ENCODE data around the gene ZBTB45. TPM values are rescaled to one million over a fixed set of nuclear protein-coding genes. Genes with fewer than 3 reads are reported as not detected.

ZBTB45 gene
- total and polyA plus RNA-seq, 9 of the 15 experiments (the other 6 are each of a cell fraction or from before 2014, with no cell fraction given) = 0.08 to 16.1 (median 1.8) TPM

DNA sequence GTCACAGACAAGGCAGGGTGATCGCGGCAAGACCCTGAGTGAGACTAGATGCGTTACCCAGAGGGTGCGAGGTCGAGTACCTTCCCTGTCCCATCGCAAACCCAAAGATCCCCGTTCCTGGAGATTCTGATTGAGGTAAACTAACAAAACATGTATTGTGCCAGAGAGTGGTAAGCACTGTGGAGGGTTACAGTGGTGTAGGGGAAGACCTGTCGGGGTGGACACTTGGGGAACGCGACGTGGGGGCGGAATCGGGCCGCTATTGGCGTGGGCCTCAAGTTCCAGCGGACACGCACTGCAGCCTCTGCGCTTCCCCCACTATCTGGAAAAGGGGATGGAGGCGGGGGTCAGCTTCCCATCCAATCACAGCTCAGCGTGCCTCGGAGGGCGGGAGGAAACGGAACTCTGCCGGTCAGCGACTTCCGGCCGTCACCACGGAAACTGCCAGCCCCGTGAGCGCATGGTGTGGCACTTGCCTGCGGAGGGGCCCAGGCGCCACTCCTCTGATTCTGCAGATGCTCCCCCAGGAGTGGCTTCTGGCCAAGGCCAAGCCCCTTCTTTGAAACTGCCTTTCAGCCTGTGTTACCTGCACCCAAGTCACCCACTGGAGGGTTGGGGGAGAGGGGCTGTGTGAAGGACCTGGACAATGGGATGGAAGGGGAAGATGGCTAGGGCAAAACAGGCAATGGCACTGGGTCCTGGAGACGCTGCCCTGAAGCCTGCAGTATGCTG, 39.8 kb upstream of the ZBTB45 start (continued):
- TF ChIP-seq, protein P1, sequence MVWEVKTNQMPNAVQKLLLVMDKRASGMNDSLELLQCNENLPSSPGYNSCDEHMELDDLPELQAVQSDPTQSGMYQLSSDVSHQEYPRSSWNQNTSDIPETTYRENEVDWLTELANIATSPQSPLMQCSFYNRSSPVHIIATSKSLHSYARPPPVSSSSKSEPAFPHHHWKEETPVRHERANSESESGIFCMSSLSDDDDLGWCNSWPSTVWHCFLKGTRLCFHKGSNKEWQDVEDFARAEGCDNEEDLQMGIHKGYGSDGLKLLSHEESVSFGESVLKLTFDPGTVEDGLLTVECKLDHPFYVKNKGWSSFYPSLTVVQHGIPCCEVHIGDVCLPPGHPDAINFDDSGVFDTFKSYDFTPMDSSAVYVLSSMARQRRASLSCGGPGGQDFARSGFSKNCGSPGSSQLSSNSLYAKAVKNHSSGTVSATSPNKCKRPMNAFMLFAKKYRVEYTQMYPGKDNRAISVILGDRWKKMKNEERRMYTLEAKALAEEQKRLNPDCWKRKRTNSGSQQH (CRISPR knock-in tag; IDR thresholded peaks at IDR 0.05) = no peak
- no peak for TF ChIP-seq ZSCAN29 (IDR thresholded peaks at IDR 0.05)
- TF ChIP-seq ZNF121 (CRISPR knock-in tag; conservative IDR thresholded peaks at IDR 0.05) = no peak; the same call in 1 of the 2 replicates
- TF ChIP-seq ZC3H8 (IDR thresholded peaks at IDR 0.05) = no peak
- no peak for TF ChIP-seq ZNF133 (CRISPR knock-in tag; IDR thresholded peaks at IDR 0.05)
- TF ChIP-seq, protein P2, sequence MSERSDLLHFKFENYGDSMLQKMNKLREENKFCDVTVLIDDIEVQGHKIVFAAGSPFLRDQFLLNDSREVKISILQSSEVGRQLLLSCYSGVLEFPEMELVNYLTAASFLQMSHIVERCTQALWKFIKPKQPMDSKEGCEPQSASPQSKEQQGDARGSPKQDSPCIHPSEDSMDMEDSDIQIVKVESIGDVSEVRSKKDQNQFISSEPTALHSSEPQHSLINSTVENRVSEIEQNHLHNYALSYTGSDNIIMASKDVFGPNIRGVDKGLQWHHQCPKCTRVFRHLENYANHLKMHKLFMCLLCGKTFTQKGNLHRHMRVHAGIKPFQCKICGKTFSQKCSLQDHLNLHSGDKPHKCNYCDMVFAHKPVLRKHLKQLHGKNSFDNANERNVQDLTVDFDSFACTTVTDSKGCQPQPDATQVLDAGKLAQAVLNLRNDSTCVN (CRISPR knock-in tag; IDR thresholded peaks at IDR 0.05) = no peak
- TF ChIP-seq TBP (optimal IDR thresholded peaks at IDR 0.05; ENCODE audit: low read depth, low read length) = peak; percentile 84
- TF ChIP-seq HOXB6 (CRISPR knock-in tag; IDR thresholded peaks at IDR 0.05; ENCODE audit: borderline replicate concordance) = 0 out of 2 replicates have a peak, but pooled peaks have one; percentile 48
- TF ChIP-seq, protein P3, sequence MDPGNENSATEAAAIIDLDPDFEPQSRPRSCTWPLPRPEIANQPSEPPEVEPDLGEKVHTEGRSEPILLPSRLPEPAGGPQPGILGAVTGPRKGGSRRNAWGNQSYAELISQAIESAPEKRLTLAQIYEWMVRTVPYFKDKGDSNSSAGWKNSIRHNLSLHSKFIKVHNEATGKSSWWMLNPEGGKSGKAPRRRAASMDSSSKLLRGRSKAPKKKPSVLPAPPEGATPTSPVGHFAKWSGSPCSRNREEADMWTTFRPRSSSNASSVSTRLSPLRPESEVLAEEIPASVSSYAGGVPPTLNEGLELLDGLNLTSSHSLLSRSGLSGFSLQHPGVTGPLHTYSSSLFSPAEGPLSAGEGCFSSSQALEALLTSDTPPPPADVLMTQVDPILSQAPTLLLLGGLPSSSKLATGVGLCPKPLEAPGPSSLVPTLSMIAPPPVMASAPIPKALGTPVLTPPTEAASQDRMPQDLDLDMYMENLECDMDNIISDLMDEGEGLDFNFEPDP (CRISPR knock-in tag; IDR thresholded peaks at IDR 0.05) = no peak
- TF ChIP-seq ZNF695 (CRISPR knock-in tag; IDR thresholded peaks at IDR 0.05) = no peak
- TF ChIP-seq ZNF444 (CRISPR knock-in tag; IDR thresholded peaks at IDR 0.05) = no peak
- TF ChIP-seq GTF2E2 (tag; IDR thresholded peaks at IDR 0.05) = peak; percentile 97; the same call in 1 of the 2 replicates
- peak; percentile 73; the same call in 1 of the 2 replicates for TF ChIP-seq PHF8 (IDR thresholded peaks at IDR 0.05; ENCODE audit: borderline replicate concordance, low read length)
- no peak for TF ChIP-seq TSC22D4 (tag; IDR thresholded peaks at IDR 0.05)
- no peak for TF ChIP-seq MAFF (IDR thresholded peaks at IDR 0.05; ENCODE audit: low read length)
- TF ChIP-seq CCAR2 (IDR thresholded peaks at IDR 0.05; ENCODE audit: low read depth, low read length) = no peak
- TF ChIP-seq, protein P4, sequence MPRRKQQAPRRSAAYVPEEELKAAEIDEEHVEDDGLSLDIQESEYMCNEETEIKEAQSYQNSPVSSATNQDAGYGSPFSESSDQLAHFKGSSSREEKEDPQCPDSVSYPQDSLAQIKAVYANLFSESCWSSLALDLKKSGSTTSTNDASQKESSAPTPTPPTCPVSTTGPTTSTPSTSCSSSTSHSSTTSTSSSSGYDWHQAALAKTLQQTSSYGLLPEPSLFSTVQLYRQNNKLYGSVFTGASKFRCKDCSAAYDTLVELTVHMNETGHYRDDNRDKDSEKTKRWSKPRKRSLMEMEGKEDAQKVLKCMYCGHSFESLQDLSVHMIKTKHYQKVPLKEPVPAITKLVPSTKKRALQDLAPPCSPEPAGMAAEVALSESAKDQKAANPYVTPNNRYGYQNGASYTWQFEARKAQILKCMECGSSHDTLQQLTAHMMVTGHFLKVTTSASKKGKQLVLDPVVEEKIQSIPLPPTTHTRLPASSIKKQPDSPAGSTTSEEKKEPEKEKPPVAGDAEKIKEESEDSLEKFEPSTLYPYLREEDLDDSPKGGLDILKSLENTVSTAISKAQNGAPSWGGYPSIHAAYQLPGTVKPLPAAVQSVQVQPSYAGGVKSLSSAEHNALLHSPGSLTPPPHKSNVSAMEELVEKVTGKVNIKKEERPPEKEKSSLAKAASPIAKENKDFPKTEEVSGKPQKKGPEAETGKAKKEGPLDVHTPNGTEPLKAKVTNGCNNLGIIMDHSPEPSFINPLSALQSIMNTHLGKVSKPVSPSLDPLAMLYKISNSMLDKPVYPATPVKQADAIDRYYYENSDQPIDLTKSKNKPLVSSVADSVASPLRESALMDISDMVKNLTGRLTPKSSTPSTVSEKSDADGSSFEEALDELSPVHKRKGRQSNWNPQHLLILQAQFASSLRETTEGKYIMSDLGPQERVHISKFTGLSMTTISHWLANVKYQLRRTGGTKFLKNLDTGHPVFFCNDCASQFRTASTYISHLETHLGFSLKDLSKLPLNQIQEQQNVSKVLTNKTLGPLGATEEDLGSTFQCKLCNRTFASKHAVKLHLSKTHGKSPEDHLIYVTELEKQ (CRISPR knock-in tag; IDR thresholded peaks at IDR 0.05) = no peak
- TF ChIP-seq IFI16 (CRISPR knock-in tag; IDR thresholded peaks at IDR 0.05) = no peak
- TF ChIP-seq TEAD1 (CRISPR knock-in tag; IDR thresholded peaks at IDR 0.05) = peak; percentile 7 to 69; a peak in 2 of 4 replicates
- TF ChIP-seq ZNF347 (CRISPR knock-in tag; IDR thresholded peaks at IDR 0.05; ENCODE audit: low read depth) = no peak

All from K562 (cell line).